ENCODE data around the gene C17orf107. TPM values are rescaled to one million over a fixed set of nuclear protein-coding genes. Genes with fewer than 3 reads are reported as not detected.

The C17orf107 gene
- total and polyA plus RNA-seq, 9 of the 15 experiments (the other 6 are each of a cell fraction or from before 2014, with no cell fraction given) = 0.05 to 0.29 (median 0.07) TPM; not detected in 4

DNA sequence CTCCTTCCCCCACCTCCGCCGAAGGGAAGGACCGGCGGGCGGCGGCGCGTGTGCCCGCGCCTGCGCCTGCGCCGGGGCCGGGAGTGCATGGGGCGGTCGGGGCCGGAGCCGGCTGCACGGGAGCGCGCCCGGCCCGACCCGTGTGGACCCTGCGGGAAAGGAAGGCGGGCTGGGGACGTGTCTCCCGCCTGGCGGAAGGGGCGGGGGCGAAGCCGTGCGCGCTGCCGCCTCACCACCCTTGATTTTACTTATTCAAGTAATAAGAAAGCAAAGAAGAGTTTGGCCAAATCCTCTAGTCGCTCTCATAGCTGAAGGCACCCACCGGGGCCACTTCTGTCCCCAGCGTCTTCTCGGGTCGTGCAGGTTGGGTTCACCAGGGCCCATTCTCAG lies 49.6 kb downstream of the C17orf107 start (continued):
- TF ChIP-seq ZNF311 (CRISPR knock-in tag; IDR thresholded peaks at IDR 0.05) = no peak
- no peak for TF ChIP-seq POLR2G (IDR thresholded peaks at IDR 0.05; ENCODE audit: low read depth, low read length)
- TF ChIP-seq PPARD (CRISPR knock-in tag; IDR thresholded peaks at IDR 0.05) = no peak
- TF ChIP-seq, protein P1, sequence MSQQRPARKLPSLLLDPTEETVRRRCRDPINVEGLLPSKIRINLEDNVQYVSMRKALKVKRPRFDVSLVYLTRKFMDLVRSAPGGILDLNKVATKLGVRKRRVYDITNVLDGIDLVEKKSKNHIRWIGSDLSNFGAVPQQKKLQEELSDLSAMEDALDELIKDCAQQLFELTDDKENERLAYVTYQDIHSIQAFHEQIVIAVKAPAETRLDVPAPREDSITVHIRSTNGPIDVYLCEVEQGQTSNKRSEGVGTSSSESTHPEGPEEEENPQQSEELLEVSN (IDR thresholded peaks at IDR 0.05; ENCODE audit: borderline replicate concordance in 1 of 2, extremely low read depth in 1 of 2, insufficient read depth in 1 of 2, insufficient read length in 1 of 2, low read depth in 1 of 2, low read length in 1 of 2, poor library complexity in 1 of 2, severe bottlenecking in 1 of 2) = peak; percentile 25 to 41
- peak; percentile 36; the same call in 1 of the 2 replicates for TF ChIP-seq PHF8 (IDR thresholded peaks at IDR 0.05; ENCODE audit: borderline replicate concordance, low read length)
- TF ChIP-seq, protein P2, sequence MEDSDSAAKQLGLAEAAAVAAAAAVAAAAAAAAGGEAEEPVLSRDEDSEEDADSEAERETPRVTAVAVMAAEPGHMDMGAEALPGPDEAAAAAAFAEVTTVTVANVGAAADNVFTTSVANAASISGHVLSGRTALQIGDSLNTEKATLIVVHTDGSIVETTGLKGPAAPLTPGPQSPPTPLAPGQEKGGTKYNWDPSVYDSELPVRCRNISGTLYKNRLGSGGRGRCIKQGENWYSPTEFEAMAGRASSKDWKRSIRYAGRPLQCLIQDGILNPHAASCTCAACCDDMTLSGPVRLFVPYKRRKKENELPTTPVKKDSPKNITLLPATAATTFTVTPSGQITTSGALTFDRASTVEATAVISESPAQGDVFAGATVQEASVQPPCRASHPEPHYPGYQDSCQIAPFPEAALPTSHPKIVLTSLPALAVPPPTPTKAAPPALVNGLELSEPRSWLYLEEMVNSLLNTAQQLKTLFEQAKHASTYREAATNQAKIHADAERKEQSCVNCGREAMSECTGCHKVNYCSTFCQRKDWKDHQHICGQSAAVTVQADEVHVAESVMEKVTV (CRISPR knock-in tag; IDR thresholded peaks at IDR 0.05) = no peak
- TF ChIP-seq MCM5 (IDR thresholded peaks at IDR 0.05; ENCODE audit: low read depth) = no peak
- no peak for TF ChIP-seq FOXA3 (CRISPR knock-in tag; conservative IDR thresholded peaks at IDR 0.05 in 1 of 2, IDR thresholded peaks at IDR 0.05 in 1 of 2)
- no peak for TF ChIP-seq ASH1L (IDR thresholded peaks at IDR 0.05; ENCODE audit: borderline replicate concordance, low read depth, partially characterized antibody)
- TF ChIP-seq ZNF551 (CRISPR knock-in tag; IDR thresholded peaks at IDR 0.05) = no peak
- TF ChIP-seq ZBTB17 (CRISPR knock-in tag; IDR thresholded peaks at IDR 0.05) = no peak
- TF ChIP-seq CBX5 (IDR thresholded peaks at IDR 0.05; ENCODE audit: borderline replicate concordance, low read depth) = no peak
- no peak for TF ChIP-seq TOE1 (IDR thresholded peaks at IDR 0.05; ENCODE audit: borderline replicate concordance)
- no peak for TF ChIP-seq TOE1 (CRISPR knock-in tag; IDR thresholded peaks at IDR 0.05; ENCODE audit: borderline replicate concordance, low read depth)
- TF ChIP-seq PTBP1 (IDR thresholded peaks at IDR 0.05; ENCODE audit: low read depth, low read length) = no peak
- TF ChIP-seq MCM3 (IDR thresholded peaks at IDR 0.05) = no peak
- peak; percentile 18 for TF ChIP-seq SMAD4 (CRISPR knock-in tag; conservative IDR thresholded peaks at IDR 0.05)
- TF ChIP-seq SIX5 (IDR thresholded peaks at IDR 0.05; ENCODE audit: borderline replicate concordance in 1 of 2, insufficient read depth in 1 of 2, low read depth in 1 of 2, low read length in 2 of 2) = no peak
- no peak for TF ChIP-seq HDAC8 (tag; IDR thresholded peaks at IDR 0.05)
- no peak for TF ChIP-seq SMAD3 (CRISPR knock-in tag; conservative IDR thresholded peaks at IDR 0.05)
- TF ChIP-seq ZNF785 (CRISPR knock-in tag; IDR thresholded peaks at IDR 0.05) = no peak
- TF ChIP-seq ZNF253 (CRISPR knock-in tag; conservative IDR thresholded peaks at IDR 0.05) = no peak
- peak; percentile 65; the same call in 1 of the 2 replicates for TF ChIP-seq RB1 (IDR thresholded peaks at IDR 0.05; ENCODE audit: low read depth)
- TF ChIP-seq, protein P3, sequence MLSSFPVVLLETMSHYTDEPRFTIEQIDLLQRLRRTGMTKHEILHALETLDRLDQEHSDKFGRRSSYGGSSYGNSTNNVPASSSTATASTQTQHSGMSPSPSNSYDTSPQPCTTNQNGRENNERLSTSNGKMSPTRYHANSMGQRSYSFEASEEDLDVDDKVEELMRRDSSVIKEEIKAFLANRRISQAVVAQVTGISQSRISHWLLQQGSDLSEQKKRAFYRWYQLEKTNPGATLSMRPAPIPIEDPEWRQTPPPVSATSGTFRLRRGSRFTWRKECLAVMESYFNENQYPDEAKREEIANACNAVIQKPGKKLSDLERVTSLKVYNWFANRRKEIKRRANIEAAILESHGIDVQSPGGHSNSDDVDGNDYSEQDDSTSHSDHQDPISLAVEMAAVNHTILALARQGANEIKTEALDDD (IDR thresholded peaks at IDR 0.05) = no peak
- TF ChIP-seq ZNF57 (CRISPR knock-in tag; IDR thresholded peaks at IDR 0.05) = no peak
- TF ChIP-seq ZNF12 (CRISPR knock-in tag; IDR thresholded peaks at IDR 0.05) = no peak
- TF ChIP-seq, protein P4, sequence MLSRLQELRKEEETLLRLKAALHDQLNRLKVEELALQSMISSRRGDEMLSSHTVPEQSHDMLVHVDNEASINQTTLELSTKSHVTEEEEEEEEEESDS (CRISPR knock-in tag; IDR thresholded peaks at IDR 0.05) = no peak
- TF ChIP-seq C11orf30 (IDR thresholded peaks at IDR 0.05; ENCODE audit: low read depth) = no peak
